GM19455 (cell line): ENCODE results near the gene CNTN6.

Source experiments
- ATAC-seq: cut with Tn5 transposase; IDR thresholded peaks from one replicate; pipeline ENCODE4 v1.9.1; 2021; ENCODE audit not compliant: unreplicated experiment

CNTN6 gene

GRCh38 chr3:1092771-1093170 is at the start of gene CNTN6:
CNTN6 (plus strand) TSS chr3:1093024; CDS start chr3:1148009, 54,985 bp downstream.
- ATAC-seq: no peak

DNA sequence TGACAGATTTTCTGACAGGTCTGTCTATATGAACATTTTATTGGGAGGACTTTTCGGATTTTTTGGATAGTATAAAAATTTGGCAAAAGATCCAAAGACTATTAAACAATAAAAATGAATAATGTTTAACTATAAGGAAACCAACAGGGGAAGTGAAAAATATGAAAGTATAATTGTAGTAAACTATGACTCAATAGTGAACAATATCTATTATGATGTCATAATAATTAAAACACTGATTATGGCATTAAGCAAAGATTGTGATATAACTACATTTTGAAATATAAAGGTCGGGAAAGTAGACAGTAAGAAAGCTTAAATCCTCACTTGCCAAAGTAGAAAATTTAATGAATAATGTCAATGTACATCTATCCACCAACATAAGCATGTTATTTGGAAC is 44.3 kb upstream of the CNTN6 start:
- ATAC-seq: no peak

DNA sequence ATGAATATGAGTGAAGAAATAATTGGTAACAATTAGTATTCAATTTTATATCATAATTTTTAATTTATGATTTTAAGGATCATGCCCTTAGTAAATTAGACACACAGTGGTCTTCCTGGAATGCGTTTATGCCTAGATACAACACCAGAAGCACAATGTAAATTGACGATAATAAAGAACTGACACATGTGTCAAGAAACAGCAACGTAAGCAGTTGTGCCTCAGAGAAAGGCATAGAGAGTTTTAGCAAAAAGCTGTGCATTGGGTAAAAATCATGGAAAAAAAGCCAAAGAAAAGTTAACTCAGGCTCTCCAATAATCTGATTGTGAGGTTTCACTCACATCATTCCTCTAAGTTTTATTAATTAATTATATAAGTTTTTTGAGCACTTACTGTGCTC is 37.0 kb upstream of the CNTN6 start:
- no peak for ATAC-seq

DNA sequence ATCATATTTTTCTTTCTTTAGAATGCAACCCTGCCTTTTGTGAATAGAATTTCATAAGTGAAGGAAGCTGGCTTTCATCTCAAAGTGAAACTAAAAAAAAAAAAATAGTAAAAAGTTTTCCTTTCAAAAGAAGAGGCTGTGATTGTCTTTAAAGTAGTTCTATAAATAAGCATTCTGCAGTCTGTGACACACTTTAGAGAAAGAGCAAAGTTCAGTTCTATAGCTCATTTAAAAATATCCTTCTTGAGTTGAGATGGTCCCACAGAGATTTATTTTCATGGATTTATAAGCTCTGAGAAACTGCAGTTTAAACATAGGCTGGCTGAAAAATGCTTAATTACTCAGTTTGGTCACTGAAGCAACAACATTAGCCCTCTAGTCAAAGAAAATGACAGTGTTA is 36.1 kb upstream of the CNTN6 start:
- no peak for ATAC-seq

DNA sequence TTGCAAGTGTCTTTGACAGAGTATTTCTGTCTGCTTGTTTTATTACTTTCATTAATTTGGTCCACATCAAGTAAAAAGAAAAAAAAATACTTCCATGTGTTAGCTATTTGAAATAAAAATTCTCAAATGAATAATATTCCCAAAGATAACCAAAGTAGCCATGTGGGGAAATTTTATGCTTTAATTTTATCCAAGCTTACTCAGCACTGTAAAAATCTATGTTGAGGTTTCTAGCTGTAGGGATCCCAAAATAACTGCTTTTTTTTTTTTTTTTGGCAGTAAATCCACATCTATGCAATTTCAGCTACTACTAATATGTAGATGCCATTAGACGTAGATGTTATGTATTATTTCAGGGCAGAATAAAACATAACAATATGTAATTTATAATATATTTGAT is 35.4 kb upstream of the CNTN6 start:
- ATAC-seq: no peak

DNA sequence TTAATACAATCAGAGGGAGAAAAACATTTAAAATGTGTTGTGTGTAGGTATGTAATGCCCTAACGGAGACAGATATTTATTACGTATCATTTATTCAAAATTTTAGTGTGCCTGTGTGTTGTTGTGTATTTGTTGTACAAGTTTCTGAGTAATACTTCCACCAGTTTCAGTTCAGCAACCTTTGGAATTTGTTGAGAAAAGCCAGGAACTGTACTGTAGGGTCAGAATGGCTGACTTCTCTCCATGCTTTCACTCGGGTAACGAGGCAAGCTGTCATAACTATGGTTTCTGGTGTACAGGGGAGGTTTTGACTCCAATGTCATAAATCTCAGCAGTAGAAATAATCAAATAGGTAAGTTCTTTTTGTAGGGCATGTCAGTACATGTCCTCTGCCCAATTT is 23.8 kb upstream of the CNTN6 start:
- ATAC-seq: no peak

DNA sequence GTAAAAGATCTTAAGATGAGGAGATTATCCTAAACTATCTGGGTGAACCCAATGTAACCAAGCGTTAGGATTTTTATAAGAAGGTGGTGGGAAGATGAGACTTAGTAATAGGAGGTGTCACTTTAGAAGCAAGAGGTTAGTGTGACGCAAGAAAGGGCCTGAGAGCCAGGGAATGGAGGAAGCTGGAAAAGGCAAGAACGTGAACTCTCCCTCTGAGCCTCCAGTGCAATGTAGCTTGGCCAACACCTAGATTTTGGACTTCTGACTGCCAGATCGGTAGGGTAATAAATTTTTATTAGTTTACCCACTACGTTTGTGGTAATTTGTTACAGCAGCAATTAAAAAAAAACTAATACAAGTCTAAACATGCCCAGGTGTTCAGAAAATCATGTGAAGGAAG is 20.8 kb upstream of the CNTN6 start:
- no peak for ATAC-seq

DNA sequence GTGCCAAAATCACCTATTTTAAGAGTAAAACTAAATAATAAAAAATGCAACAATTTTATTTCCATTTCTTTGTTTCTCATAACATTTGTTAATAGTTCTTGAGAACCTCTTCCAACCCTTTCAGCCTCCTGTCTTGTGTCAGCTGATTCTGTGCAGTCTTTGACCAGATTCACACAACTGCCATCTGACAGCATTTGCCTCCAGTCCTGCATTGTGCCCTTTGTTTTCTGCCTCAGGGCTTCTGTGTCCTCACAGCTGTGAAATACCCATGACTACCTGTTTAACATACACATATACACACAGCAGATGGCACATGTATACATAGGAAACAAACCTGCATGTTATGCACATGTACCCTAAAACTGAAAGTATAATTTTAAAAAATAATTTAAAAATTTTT is 13.2 kb upstream of the CNTN6 start:
- no peak for ATAC-seq

GRCh38 chr3:1082108-1082507 is 10.7 kb upstream of the CNTN6 start:
- no peak for ATAC-seq

DNA sequence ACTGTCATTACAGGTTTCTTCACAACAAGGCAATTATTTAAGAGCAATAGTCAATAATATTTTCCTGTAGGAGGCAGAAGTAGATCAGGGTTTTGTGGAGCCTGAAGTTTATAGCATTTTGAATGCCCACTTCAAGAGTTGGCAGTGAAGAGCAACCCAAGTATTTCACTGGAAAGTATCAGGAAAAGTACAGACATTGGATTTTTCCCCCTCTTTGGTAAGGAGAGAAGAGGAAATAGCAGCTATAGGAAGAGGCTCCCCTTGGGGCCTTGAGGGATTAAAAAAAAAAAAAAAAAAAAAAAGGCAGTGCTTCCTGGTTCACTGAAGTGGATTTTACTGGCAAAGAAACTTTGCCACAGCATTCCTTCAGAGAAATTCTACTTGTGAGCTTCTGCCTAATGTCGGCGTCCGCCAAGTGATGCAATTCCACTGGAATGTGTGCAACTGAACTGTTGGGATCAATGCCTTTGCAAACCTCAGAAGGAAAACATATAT is 5.7 kb upstream of the CNTN6 start:
- ATAC-seq: no peak

GRCh38 chr3:1088503-1088902 is 4.3 kb upstream of the CNTN6 start:
- no peak for ATAC-seq

- no peak for ATAC-seq
These were observed 1.5 kb upstream of the CNTN6 start for GRCh38 chr3:1091286-1091685.

- ATAC-seq: no peak
These were observed 763 bp upstream of the CNTN6 start for GRCh38 chr3:1092061-1092460.

- no peak for ATAC-seq
These were observed 393 bp downstream of the CNTN6 start for GRCh38 chr3:1093217-1093616.

- no peak for ATAC-seq
These were observed 10.7 kb downstream of the CNTN6 start for GRCh38 chr3:1103525-1103924.

DNA sequence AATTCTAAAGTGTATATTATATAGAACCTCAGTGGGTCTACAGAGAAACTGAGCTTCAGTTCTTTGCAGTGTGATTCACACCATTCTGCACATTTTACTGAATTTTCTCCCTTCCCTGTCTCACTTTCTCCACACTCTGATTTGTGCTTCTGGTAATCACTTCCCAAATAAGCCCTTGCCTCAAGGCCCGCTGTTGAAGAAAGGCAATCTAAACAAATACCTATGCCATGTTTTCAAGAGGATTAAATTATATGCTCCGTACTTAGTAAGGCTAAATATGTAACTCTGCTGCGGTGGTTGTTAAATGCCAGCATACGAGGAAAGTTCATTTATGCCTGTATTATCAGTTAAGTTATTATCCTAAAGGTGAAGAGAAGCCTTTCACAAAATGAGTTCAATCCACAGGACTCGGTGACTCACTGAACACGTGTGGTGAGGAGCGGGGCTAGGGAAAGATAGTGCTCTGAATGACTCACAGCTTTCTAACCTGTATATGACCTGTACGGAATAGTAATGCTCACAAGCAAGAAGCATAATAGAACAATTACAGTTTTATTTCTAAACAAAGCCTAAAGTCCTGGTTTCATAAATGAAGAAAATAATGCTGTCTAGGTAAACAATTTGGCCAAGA is 25.1 kb downstream of the CNTN6 start:
- no peak for ATAC-seq

DNA sequence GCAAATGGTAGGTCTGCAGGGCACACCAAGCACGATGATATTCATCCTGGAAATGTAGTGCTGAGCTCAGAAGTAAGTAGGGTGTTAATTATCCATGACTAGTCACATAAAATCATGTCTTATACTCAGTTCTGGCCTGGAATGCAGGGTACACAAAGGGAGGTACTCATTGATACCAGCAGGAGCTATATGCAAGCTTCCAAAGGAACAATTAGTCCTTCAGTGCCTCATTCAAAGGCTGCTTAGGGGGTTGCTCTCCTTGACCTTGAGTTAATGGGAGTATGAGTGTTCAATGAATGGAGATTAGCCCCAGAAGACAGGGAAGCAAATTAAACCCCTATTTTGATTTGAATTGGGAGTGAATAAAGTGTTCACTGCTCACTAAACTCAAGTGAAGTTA is 38.3 kb downstream of the CNTN6 start:
- ATAC-seq: no peak

DNA sequence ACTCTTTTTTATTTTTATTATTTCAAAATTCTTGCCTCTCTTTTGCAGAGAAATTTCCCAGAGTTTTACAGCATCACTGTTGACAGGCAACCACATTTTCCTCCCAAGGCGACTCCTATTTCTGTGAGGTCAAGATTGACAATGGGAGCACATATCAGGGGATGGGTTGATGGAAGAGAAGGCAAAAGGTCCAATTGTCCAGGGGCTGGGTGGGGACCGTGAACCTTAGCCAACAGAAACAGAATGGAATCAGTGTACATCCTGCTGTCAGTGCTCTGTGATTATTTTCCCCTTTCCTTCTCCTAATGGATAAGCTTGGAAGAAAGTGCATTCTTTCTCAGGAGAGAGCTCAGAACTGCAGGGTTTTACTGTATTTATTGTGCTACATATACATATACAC is 42.4 kb downstream of the CNTN6 start:
- ATAC-seq: no peak

- no peak for ATAC-seq
These were observed 45.2 kb downstream of the CNTN6 start for GRCh38 chr3:1138036-1138435.

DNA sequence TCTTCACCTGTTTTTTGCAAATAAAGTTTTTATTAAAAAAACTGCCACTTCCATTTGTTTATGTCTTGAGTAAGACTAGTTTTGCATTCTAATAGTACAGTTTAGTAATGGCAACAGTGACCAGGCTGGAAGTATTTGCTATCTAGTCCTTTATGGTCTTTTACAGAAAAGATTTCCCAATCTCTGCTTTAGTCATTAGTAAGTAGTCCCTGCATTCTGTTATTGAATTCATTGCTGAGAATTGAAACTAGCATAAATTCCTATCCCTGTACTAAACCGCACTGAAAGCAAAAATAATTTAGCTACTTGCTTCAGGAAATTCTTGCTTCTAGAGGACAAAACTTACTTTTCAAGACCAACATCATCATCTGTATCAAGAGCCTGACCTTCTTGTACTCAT is 46.2 kb downstream of the CNTN6 start:
- no peak for ATAC-seq

- ATAC-seq: no peak
These were observed 54.5 kb downstream of the CNTN6 start for GRCh38 chr3:1147326-1147725.

- no peak for ATAC-seq
These were observed 55.0 kb downstream of the CNTN6 start for GRCh38 chr3:1147819-1148218.

DNA sequence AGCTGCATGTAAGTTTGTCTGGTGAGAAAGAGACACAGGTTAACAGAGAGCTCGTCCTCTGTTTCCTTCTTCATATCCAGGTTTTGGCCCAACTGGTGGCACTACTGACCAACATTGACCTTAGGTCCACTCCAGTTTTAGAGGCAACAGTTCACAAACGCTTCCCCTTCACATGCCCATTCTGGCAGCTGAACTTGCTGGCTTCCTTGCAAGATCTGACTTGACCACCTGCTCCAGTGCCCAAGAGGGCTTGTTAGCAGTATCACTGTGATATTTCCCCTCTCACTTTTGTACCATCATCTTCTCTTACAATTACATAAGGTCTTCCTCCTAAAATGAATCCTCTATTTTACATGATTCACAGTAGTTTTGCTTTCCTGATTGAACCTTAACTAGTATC is 71.3 kb downstream of the CNTN6 start:
- no peak for ATAC-seq
